Spleen (tissue), 11 donors: ENCODE data around the gene SETDB2. TPM values are rescaled to one million over a fixed set of nuclear protein-coding genes. Genes with fewer than 3 reads are reported as not detected.

Source experiments
- DNase-seq: peaks from one replicate; pipeline ENCODE4 v3.0.0-alpha.2; 2020
- H3K27ac ChIP-seq, 8 donors: fragments of 200-600 bp; sonication (generic) in 7 of 8; 1 replicate in 4 of 8; 2 replicates in 4 of 8; pipeline versions ENCODE4 v1.5.0 to v1.8.0; 2016 to 2021; ENCODE audit warnings: inconsistent platforms in 4 of 8, mild to moderate bottlenecking in 4 of 8, moderate library complexity in 1 of 8
- H3K27me3 ChIP-seq, 7 donors: fragments of 200-600 bp; sonication (generic) in 6 of 7; replicated peaks in 1 of 7; 1 replicate in 4 of 7; 2 replicates in 3 of 7; pipeline versions ENCODE4 v1.5.0 to v1.8.0; 2016 to 2021; ENCODE audit warnings: inconsistent platforms in 3 of 7, mild to moderate bottlenecking in 1 of 7
- H3K36me3 ChIP-seq, 6 donors: fragments of 200-600 bp; sonication (generic) in 5 of 6; 1 replicate in 4 of 6; 2 replicates in 2 of 6; pipeline versions ENCODE4 v1.5.0 to v1.8.0; 2016 to 2021; ENCODE audit warnings: inconsistent platforms in 2 of 6
- H3K4me1 ChIP-seq, 6 donors: fragments of 200-600 bp; sonication (generic) in 5 of 6; 1 replicate in 3 of 6; 2 replicates in 3 of 6; pipeline versions ENCODE4 v1.5.0 to v1.8.0; 2016 to 2021; ENCODE audit warnings: inconsistent platforms in 3 of 6
- H3K4me3 ChIP-seq, 8 donors: fragments of 200-600 bp; sonication (generic) in 7 of 8; 1 replicate in 4 of 8; 2 replicates in 4 of 8; pipeline versions ENCODE4 v1.5.0 to v1.8.0; 2016 to 2021; ENCODE audit warnings: inconsistent platforms in 4 of 8, mild to moderate bottlenecking in 4 of 8, moderate library complexity in 2 of 8
- H3K9me3 ChIP-seq, 8 donors: fragments of 200-600 bp; sonication (generic) in 7 of 8; 1 replicate in 4 of 8; 2 replicates in 4 of 8; pipeline versions ENCODE4 v1.5.0 to v1.8.0; 2016 to 2021; ENCODE audit warnings: inconsistent platforms in 4 of 8
- POLR2A ChIP-seq, 3 donors: fragments of 450-650 bp; IDR thresholded peaks; one replicate each; pipeline ENCODE4 v1.5.1; 2017; ENCODE audit warnings: antibody characterized with exemption in 3 of 3, mild to moderate bottlenecking in 1 of 3
- POLR2AphosphoS5 ChIP-seq, 3 donors: sonication (generic); formaldehyde crosslinking; IDR thresholded peaks; one replicate each; pipeline ENCODE4 v1.5.1; 2017; ENCODE audit warnings: antibody characterized with exemption in 3 of 3
- WGBS, 5 donors: extraction: QIAGEN DNeasy Blood & Tissue Kit in 3 of 5; methylation state at CpG; one replicate each; pipeline versions ENCODE4 v1.1.5 to v1.1.7; 2013 to 2018; 5-methylcytosine and 5-hydroxymethylcytosine counted together
- intact Hi-C: fragments of 100-400 bp; cut with DNase I; formaldehyde crosslinking; loops from one replicate; pipeline ENCODE4 v1.15.0; 2023; ENCODE audit warnings: low total_unique reads
- polyA plus RNA-seq, 3 donors: library from polyadenylated mRNA; stranded (reverse); fragments of 200-250 nt; gene quantifications; one replicate each; pipeline ENCODE4 v1.2.1, GENCODE V29; 2013
- total RNA-seq, 7 donors: library from RNA; depleted of rRNA in 3 of 7; stranded (reverse); fragments of >200 nt in 3 of 7; fragmentation: NEBNext Ultra II Directional in 4 of 7; extraction: Animal tissue kit (Norgen Biotek cat#: 25700) in 4 of 7; gene quantifications; one replicate each; pipeline versions ENCODE4 v1.1.0 to v1.2.1, GENCODE V29; 2016 to 2021
- TF ChIP-seq, protein P1 (sequence below), 11 experiments: fragments of 200-600 bp in 7 of 11; fragments of 450-650 bp in 4 of 11; sonication (generic) in 4 of 11; IDR thresholded peaks in 8 of 11; conservative IDR thresholded peaks in 3 of 11; 1 replicate in 7 of 11; 2 replicates in 4 of 11; pipeline versions ENCODE4 v1.4.0 to v1.8.0; 2016 to 2021; ENCODE audit warnings: antibody characterized with exemption in 11 of 11, inconsistent platforms in 4 of 11, mild to moderate bottlenecking in 1 of 11
- donor health status: healthy with polysubstance abuse.
- donor health status: DM: no; HTN: no; CAD: no; lungs with moderate emphysema.
- donor health status: DM: no; HTN: no; CAD: no.
- donor health status: Bipolar disorder and iron deficiency.
- donor health status: healthy.
- donor health status: DM: no; HTN: no; CAD: no.
- donor health status: DM: yes; HTN: yes; CAD: no.

Gene SETDB2
- total and polyA plus RNA-seq, 10 donors = 5.4 to 26.7 (median 20.0) TPM

DNA sequence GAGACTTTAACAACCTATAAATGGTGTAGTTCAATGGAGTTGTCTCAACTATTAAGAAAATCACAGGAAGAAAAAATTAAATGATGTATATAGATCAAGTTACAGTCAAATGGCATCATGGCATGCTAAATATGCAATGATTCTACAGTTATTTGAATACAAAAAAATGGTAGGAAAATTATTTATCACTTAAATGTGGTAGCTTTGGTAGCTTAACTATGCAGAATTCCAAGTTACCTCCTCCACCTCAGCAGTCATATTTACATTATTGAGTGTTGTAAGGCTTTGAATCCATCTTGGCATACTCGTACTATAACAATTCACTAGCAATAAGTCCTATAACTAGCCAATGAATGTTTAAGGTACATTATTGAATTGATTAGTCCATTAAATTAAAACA, 37.0 kb upstream of the SETDB2 start:
- DNase-seq = no peak

DNA sequence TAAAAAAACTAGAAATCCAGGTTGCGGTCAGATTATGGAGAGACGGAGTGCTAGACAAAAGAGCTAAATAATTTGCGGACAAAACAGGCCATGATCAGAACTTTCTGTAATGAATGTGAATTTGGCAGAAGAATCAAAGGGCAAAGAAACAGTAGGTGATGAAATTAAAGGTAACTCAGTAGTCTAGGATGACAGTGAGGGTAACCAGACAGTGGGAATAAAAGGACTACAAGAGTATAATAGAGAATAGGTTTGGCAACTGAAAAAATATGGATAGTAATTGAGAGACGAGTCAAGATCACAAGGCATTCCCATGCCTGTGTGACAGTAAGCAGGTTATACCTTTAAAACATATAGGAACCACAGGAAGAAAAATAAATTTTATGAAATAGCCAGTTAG, 36.1 kb upstream of the SETDB2 start:
- WGBS, 5 donors = 84 to 98% (median 95%) methylated on average over 4 of the region's 4 CpGs
- Histone ChIP-seq H3K36me3 (peaks cover 0 to 5% (median 0%) of the 10 kb centered on the region in 6 donors), H3K27ac (no peak overlapping the region), H3K9me3 (peaks cover 3 to 31% (median 21%) of the 10 kb centered on the region in 8 donors), H3K4me1 (no peaks in the 10 kb centered on the region), H3K27me3 (no peaks in the 10 kb centered on the region), H3K4me3 (no peak overlapping the region)
- intact Hi-C loops = no loop called here
- TF ChIP-seq POLR2AphosphoS5 (IDR thresholded peaks at IDR 0.05) (no peak), POLR2A (IDR thresholded peaks at IDR 0.05) (no peak)
- TF ChIP-seq, protein P1, sequence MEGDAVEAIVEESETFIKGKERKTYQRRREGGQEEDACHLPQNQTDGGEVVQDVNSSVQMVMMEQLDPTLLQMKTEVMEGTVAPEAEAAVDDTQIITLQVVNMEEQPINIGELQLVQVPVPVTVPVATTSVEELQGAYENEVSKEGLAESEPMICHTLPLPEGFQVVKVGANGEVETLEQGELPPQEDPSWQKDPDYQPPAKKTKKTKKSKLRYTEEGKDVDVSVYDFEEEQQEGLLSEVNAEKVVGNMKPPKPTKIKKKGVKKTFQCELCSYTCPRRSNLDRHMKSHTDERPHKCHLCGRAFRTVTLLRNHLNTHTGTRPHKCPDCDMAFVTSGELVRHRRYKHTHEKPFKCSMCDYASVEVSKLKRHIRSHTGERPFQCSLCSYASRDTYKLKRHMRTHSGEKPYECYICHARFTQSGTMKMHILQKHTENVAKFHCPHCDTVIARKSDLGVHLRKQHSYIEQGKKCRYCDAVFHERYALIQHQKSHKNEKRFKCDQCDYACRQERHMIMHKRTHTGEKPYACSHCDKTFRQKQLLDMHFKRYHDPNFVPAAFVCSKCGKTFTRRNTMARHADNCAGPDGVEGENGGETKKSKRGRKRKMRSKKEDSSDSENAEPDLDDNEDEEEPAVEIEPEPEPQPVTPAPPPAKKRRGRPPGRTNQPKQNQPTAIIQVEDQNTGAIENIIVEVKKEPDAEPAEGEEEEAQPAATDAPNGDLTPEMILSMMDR (IDR thresholded peaks at IDR 0.05 in 8 of 11, conservative IDR thresholded peaks at IDR 0.05 in 3 of 11) = no peak
- DNase-seq = no peak

More for the DNA sequence above, 37.0 kb upstream of the SETDB2 start:
- Histone ChIP-seq H3K4me3 (no peak overlapping the region), H3K4me1 (no peaks in the 10 kb centered on the region), H3K9me3 (peaks cover 3 to 31% (median 21%) of the 10 kb centered on the region in 8 donors), H3K36me3 (peaks cover 0 to 5% (median 0%) of the 10 kb centered on the region in 6 donors), H3K27me3 (no peaks in the 10 kb centered on the region), H3K27ac (no peak overlapping the region)
- TF ChIP-seq POLR2AphosphoS5 (IDR thresholded peaks at IDR 0.05) = no peak
- no peak for TF ChIP-seq POLR2A (IDR thresholded peaks at IDR 0.05)
- TF ChIP-seq, protein P1 (IDR thresholded peaks at IDR 0.05 in 8 of 11, conservative IDR thresholded peaks at IDR 0.05 in 3 of 11) = no peak
- intact Hi-C loops = no loop called here
- 92 to 100% (median 95%) methylated on average over 1 of the region's 1 CpG for WGBS, 5 donors

DNA sequence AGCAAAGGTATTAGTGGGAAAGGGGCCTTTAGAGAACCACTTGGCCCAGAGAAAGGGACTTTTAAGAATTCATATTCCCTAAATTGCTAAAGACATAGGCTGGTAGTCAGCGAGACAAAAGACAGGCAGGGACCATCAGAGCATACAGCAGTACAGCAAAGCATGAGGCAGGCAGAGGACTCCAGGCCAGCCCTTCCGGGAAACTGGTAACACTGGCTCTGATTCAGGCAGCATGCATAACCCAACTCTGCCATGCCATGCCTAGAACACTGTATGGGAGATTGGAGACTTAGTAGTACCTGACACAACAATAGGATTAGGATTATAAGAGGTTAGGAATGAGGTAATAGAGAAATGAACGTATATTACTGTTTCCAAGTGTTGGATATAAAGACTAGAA, 35.1 kb upstream of the SETDB2 start:
- TF ChIP-seq, protein P1 (IDR thresholded peaks at IDR 0.05 in 8 of 11, conservative IDR thresholded peaks at IDR 0.05 in 3 of 11) = no peak
- TF ChIP-seq POLR2AphosphoS5 (IDR thresholded peaks at IDR 0.05) (no peak), POLR2A (IDR thresholded peaks at IDR 0.05) (no peak)
- WGBS, 5 donors = 89 to 96% (median 92%) methylated on average over 3 of the region's 3 CpGs
- Histone ChIP-seq H3K4me3 (no peak overlapping the region), H3K27me3 (no peaks in the 10 kb centered on the region), H3K9me3 (peaks cover 3 to 24% (median 16%) of the 10 kb centered on the region in 8 donors), H3K36me3 (peaks cover 0 to 2% (median 0%) of the 10 kb centered on the region in 6 donors), H3K4me1 (no peaks in the 10 kb centered on the region), H3K27ac (no peak overlapping the region)
- intact Hi-C loops = no loop called here
- no peak for DNase-seq

DNA sequence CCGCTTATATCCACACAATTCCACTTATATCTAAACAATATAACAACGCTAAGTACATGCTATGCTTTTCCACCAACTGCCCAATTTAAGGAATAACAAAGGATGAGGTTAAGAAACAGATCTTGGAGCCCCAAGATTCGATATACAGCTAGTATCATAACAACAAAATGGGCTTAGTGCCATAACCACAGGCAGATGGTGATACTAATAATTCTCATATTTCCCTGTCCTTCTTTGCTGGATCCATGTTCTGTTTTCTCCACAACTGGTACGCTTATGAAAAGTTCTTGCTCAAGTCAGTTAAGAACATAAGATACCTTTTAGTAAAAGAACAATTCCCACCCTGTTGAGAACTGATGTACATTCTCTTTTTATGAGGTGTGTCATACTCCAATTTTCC, 34.1 kb upstream of the SETDB2 start:
- Histone ChIP-seq H3K4me1 (no peaks in the 10 kb centered on the region), H3K9me3 (peaks cover 1 to 14% (median 6%) of the 10 kb centered on the region in 8 donors), H3K36me3 (no peaks in the 10 kb centered on the region), H3K27me3 (no peaks in the 10 kb centered on the region), H3K27ac (no peak overlapping the region), H3K4me3 (no peak overlapping the region)
- no peak for TF ChIP-seq POLR2AphosphoS5 (IDR thresholded peaks at IDR 0.05)
- TF ChIP-seq POLR2A (IDR thresholded peaks at IDR 0.05) = no peak
- TF ChIP-seq, protein P1 (IDR thresholded peaks at IDR 0.05 in 8 of 11, conservative IDR thresholded peaks at IDR 0.05 in 3 of 11) = no peak
- no peak for DNase-seq
- WGBS, 5 donors = 78 to 91% (median 86%) methylated on average over 4 of the region's 4 CpGs
- intact Hi-C loops = no loop called here
